GM21786 (cell line): Measurements from ENCODE around the gene PDCD1.

ENCODE experiments used
- ATAC-seq: cut with Tn5 transposase; IDR thresholded peaks from one replicate; pipeline ENCODE4 v1.9.1; 2021; ENCODE audit not compliant: unreplicated experiment

The PDCD1 gene

GRCh38 chr2:241895712-241896641 lies 37.3 kb upstream of the PDCD1 start:
- ATAC-seq, result no peak

- no peak for ATAC-seq
Measured at GRCh38 chr2:241895427-241895711, 36.7 kb upstream of the PDCD1 start.

GRCh38 chr2:241894681-241895426 lies 36.2 kb upstream of the PDCD1 start:
- ATAC-seq, result no peak

GRCh38 chr2:241894056-241894641 lies 35.5 kb upstream of the PDCD1 start:
- no peak for ATAC-seq

- no peak for ATAC-seq
Measured at GRCh38 chr2:241893265-241893664, 34.6 kb upstream of the PDCD1 start.

- ATAC-seq, result no peak
Measured at GRCh38 chr2:241892299-241893137, 33.8 kb upstream of the PDCD1 start.

- ATAC-seq, result no peak
Measured at GRCh38 chr2:241891988-241892298, 33.2 kb upstream of the PDCD1 start.

- ATAC-seq, result no peak
Measured at GRCh38 chr2:241891315-241891987, 32.8 kb upstream of the PDCD1 start.

GRCh38 chr2:241890524-241891235 lies 32.0 kb upstream of the PDCD1 start:
- no peak for ATAC-seq

GRCh38 chr2:241888641-241889040 lies 29.9 kb upstream of the PDCD1 start:
- no peak for ATAC-seq

GRCh38 chr2:241887806-241888522 lies 29.3 kb upstream of the PDCD1 start:
- ATAC-seq, result no peak

GRCh38 chr2:241886840-241887447 lies 28.2 kb upstream of the PDCD1 start:
- no peak for ATAC-seq

- no peak for ATAC-seq
Measured at GRCh38 chr2:241885946-241886643, 27.4 kb upstream of the PDCD1 start.

GRCh38 chr2:241885291-241885945 lies 26.7 kb upstream of the PDCD1 start:
- no peak for ATAC-seq

- no peak for ATAC-seq
Measured at GRCh38 chr2:241884951-241885290, 26.2 kb upstream of the PDCD1 start.

GRCh38 chr2:241882091-241882625 lies 23.5 kb upstream of the PDCD1 start:
- peak; percentile 60 for ATAC-seq

GRCh38 chr2:241880311-241881073 lies 21.8 kb upstream of the PDCD1 start:
- ATAC-seq, result no peak
